Muscle layer of duodenum (tissue), 2 donors: ENCODE measurements around the gene CABCOCO1.

Experiments used
- H3K27ac ChIP-seq: one replicate; pipeline ENCODE4 v1.7.0; 2013; ENCODE audit warnings: mild to moderate bottlenecking, low read length
- H3K27me3 ChIP-seq: one replicate; pipeline ENCODE4 v1.7.0; 2013; ENCODE audit warnings: low read depth, mild to moderate bottlenecking, control low read depth, low read length
- H3K36me3 ChIP-seq, 2 donors: one replicate each; pipeline ENCODE4 v1.7.0; 2013; ENCODE audit warnings: low read length in 2 of 2, control low read depth in 1 of 2, mild to moderate bottlenecking in 1 of 2; ENCODE audit not compliant: insufficient read depth in 2 of 2, control insufficient read depth in 1 of 2
- H3K4me1 ChIP-seq, 2 donors: one replicate each; pipeline ENCODE4 v1.7.0; 2013; ENCODE audit warnings: low read length in 2 of 2, mild to moderate bottlenecking in 2 of 2, control low read depth in 1 of 2, moderate library complexity in 1 of 2; ENCODE audit not compliant: insufficient read depth in 2 of 2, control insufficient read depth in 1 of 2
- H3K4me3 ChIP-seq, 2 donors: one replicate each; pipeline ENCODE4 v1.7.0; 2013; ENCODE audit warnings: low read length in 2 of 2, low read depth in 1 of 2, mild to moderate bottlenecking in 1 of 2
- H3K9me3 ChIP-seq, 2 donors: one replicate each; pipeline ENCODE4 v1.7.0; 2013; ENCODE audit warnings: low read length in 2 of 2, control low read depth in 1 of 2, mild to moderate bottlenecking in 1 of 2; ENCODE audit not compliant: control insufficient read depth in 1 of 2
- donor health status: healthy.

The CABCOCO1 gene

GRCh38 chr10:61805091-61805490 lies 142.4 kb downstream of the CABCOCO1 start:
- H3K36me3 ChIP-seq: no peaks in the 10 kb centered on the region
- H3K9me3 ChIP-seq: no peaks in the 10 kb centered on the region
- no peaks in the 10 kb centered on the region for H3K4me1 ChIP-seq
- H3K4me3 ChIP-seq: no peak overlapping the region
- no peak overlapping the region for H3K27ac ChIP-seq
- H3K27me3 ChIP-seq: no peaks in the 10 kb centered on the region

DNA sequence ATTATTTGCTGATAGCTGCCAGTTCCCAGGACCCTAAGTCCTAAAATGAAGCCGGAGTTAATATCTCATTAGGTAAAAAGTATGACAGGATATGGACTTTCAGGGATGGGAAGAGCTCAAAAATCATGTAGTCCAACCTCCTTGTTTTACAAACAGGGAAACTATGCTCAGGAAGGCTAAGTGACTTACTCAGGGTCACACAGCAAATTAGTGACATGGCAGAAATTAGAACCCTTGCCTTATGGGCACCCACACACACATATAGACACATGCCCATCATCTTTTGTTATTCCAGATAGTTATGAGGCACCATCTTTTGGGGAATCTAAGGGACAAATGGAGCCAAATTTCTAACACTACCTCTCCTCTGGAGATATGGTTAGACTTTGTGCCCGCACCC lies 147.5 kb downstream of the CABCOCO1 start:
- H3K27me3 ChIP-seq: no peaks in the 10 kb centered on the region
- no peak overlapping the region for H3K4me3 ChIP-seq
- no peaks in the 10 kb centered on the region for H3K9me3 ChIP-seq
- H3K36me3 ChIP-seq: no peaks in the 10 kb centered on the region
- no peak overlapping the region for H3K27ac ChIP-seq
- no peaks in the 10 kb centered on the region for H3K4me1 ChIP-seq

DNA sequence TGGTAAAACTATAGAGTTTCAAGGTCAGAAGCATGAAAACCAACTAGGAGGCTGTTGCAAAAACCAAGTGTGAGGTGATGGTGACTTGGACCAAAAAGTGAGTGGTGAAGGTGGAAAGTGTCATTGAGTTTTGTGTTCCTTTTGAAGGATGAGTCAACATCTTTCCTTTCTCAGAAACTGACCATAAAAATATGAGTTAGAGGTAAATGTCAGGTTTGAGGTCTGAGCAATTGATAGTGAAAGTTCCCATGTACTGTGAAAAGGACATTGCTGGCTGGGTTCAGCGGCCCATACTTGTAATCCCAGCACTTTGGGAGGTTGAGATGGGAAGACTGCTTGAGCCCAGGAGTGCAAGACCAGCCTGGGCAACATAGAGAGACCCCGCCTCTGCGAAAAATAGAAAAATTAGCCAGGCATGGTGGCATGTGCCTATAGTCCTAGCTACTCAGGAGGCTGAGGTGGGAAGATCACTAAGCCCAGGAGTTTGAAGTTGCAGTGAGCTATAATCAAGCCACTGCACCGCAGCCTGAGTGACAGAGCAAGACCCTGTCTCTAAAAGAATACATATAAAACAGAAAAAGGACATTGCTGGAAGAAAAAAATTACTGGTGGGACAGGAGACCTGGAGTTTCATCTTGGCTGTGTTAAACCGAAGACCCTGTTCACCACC lies 149.5 kb downstream of the CABCOCO1 start:
- H3K36me3 ChIP-seq: no peaks in the 10 kb centered on the region
- H3K27me3 ChIP-seq: no peaks in the 10 kb centered on the region
- no peak overlapping the region for H3K4me3 ChIP-seq
- H3K9me3 ChIP-seq: no peaks in the 10 kb centered on the region
- no peaks in the 10 kb centered on the region for H3K4me1 ChIP-seq
- no peak overlapping the region for H3K27ac ChIP-seq

- Histone ChIP-seq H3K27me3 (no peaks in the 10 kb centered on the region), H3K36me3 (no peaks in the 10 kb centered on the region), H3K9me3 (no peaks in the 10 kb centered on the region), H3K4me3 (no peak overlapping the region), H3K27ac (no peak overlapping the region), H3K4me1 (no peaks in the 10 kb centered on the region)
Observed at GRCh38 chr10:61812920-61813319, 150.2 kb downstream of the CABCOCO1 start.

GRCh38 chr10:61814160-61814559 lies 151.4 kb downstream of the CABCOCO1 start:
- Histone ChIP-seq H3K4me1 (no peaks in the 10 kb centered on the region), H3K27me3 (no peaks in the 10 kb centered on the region), H3K27ac (no peak overlapping the region), H3K4me3 (no peak overlapping the region), H3K9me3 (no peaks in the 10 kb centered on the region), H3K36me3 (no peaks in the 10 kb centered on the region)

DNA sequence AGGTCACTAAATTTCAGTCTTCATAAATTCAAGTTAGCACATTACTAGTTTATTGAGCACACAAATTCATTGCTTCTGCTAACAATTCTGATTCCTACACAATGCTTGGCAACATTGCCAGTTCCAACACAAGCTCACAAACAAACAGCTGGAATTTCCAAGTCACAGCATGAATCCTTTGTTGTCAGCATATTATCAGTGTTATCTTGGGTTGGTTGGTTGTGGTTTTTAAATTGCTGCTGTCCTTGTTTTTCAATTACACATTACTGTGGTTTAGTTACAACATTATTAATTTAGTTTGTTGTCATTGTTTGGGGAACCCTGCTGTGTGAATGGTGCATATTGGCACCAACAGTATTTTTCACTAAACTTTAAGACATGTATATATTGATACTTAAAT lies 152.8 kb downstream of the CABCOCO1 start:
- no peaks in the 10 kb centered on the region for H3K27me3 ChIP-seq
- H3K4me1 ChIP-seq: no peaks in the 10 kb centered on the region
- no peaks in the 10 kb centered on the region for H3K36me3 ChIP-seq

More for the DNA sequence above, 152.8 kb downstream of the CABCOCO1 start:
- no peak overlapping the region for H3K27ac ChIP-seq
- no peak overlapping the region for H3K4me3 ChIP-seq
- no peaks in the 10 kb centered on the region for H3K9me3 ChIP-seq
